ENCODE data around the gene PA2G4. TPM values are rescaled to one million over a fixed set of nuclear protein-coding genes. Genes with fewer than 3 reads are reported as not detected.

PA2G4 gene
- total RNA-seq, 1 experiment from 2014 or later = 184 TPM

Other genes with a start within 250 kb of the PA2G4 start
- gene PYM1, start 176.7 kb upstream of the PA2G4 start, total RNA-seq (2014; rRNA removed; shearing (Covaris generic)) = 26.8 and 28.0 TPM in 2 replicates
- 21.7 and 31.3 TPM in 2 replicates for gene DGKA, start 173.4 kb upstream of the PA2G4 start, total RNA-seq (2014; rRNA removed; shearing (Covaris generic))
- gene PMEL, start 138.5 kb upstream of the PA2G4 start, total RNA-seq (2014; rRNA removed; shearing (Covaris generic)) = 0.54 and 0.69 TPM in 2 replicates
- gene CDK2, start 137.7 kb upstream of the PA2G4 start, total RNA-seq (2014; rRNA removed; shearing (Covaris generic)) = 112 and 148 TPM in 2 replicates
- gene RAB5B, start 130.5 kb upstream of the PA2G4 start, total RNA-seq (2014; rRNA removed; shearing (Covaris generic)) = 58.1 and 71.3 TPM in 2 replicates
- 9.7 and 17.0 TPM in 2 replicates for gene SUOX, start 107.3 kb upstream of the PA2G4 start, total RNA-seq (2014; rRNA removed; shearing (Covaris generic))
- 0.57 and 1.2 TPM in 2 replicates for gene IKZF4, start 83.5 kb upstream of the PA2G4 start, total RNA-seq (2014; rRNA removed; shearing (Covaris generic))
- gene RPS26, start 62.6 kb upstream of the PA2G4 start, total RNA-seq (2014; rRNA removed; shearing (Covaris generic)) = 1,969 and 2,525 TPM in 2 replicates
- gene ERBB3, start 24.4 kb upstream of the PA2G4 start, total RNA-seq (2014; rRNA removed; shearing (Covaris generic)) = 0.37 TPM in 1 of 2 replicates, not detected in the other
- 2,885 and 2,938 TPM in 2 replicates for gene RPL41, start 12.1 kb downstream of the PA2G4 start, total RNA-seq (2014; rRNA removed; shearing (Covaris generic))
- gene ZC3H10, start 13.7 kb downstream of the PA2G4 start, total RNA-seq (2014; rRNA removed; shearing (Covaris generic)) = 1.4 and 2.1 TPM in 2 replicates
- gene ESYT1, start 23.7 kb downstream of the PA2G4 start, total RNA-seq (2014; rRNA removed; shearing (Covaris generic)) = 86.5 and 117 TPM in 2 replicates
- 84.5 and 88.7 TPM in 2 replicates for gene MYL6B, start 48.0 kb downstream of the PA2G4 start, total RNA-seq (2014; rRNA removed; shearing (Covaris generic))
- gene MYL6, start 53.8 kb downstream of the PA2G4 start, total RNA-seq (2014; rRNA removed; shearing (Covaris generic)) = 2,913 and 3,348 TPM in 2 replicates
- gene SMARCC2, start 84.9 kb downstream of the PA2G4 start, total RNA-seq (2014; rRNA removed; shearing (Covaris generic)) = 32.4 and 34.5 TPM in 2 replicates
- 42.8 and 54.9 TPM in 2 replicates for gene RNF41, start 117.4 kb downstream of the PA2G4 start, total RNA-seq (2014; rRNA removed; shearing (Covaris generic))
- 64.4 and 73.3 TPM in 2 replicates for gene NABP2, start 119.8 kb downstream of the PA2G4 start, total RNA-seq (2014; rRNA removed; shearing (Covaris generic))
- gene SLC39A5, start 125.5 kb downstream of the PA2G4 start, total RNA-seq (2014; rRNA removed; shearing (Covaris generic)) = not detected in 2 replicates
- 15.8 and 19.2 TPM in 2 replicates for gene ANKRD52, start 153.8 kb downstream of the PA2G4 start, total RNA-seq (2014; rRNA removed; shearing (Covaris generic))
- gene COQ10A, start 162.4 kb downstream of the PA2G4 start, total RNA-seq (2014; rRNA removed; shearing (Covaris generic)) = 15.4 and 17.1 TPM in 2 replicates
- gene CS, start 195.8 kb downstream of the PA2G4 start, total RNA-seq (2014; rRNA removed; shearing (Covaris generic)) = 120 and 153 TPM in 2 replicates
- 182 and 223 TPM in 2 replicates for gene CNPY2, start 211.4 kb downstream of the PA2G4 start, total RNA-seq (2014; rRNA removed; shearing (Covaris generic))
- gene PAN2, start 229.4 kb downstream of the PA2G4 start, total RNA-seq (2014; rRNA removed; shearing (Covaris generic)) = 5.1 and 10.2 TPM in 2 replicates
- not detected in 2 replicates for gene IL23A, start 234.3 kb downstream of the PA2G4 start, total RNA-seq (2014; rRNA removed; shearing (Covaris generic))